ENCODE data around the gene KLHL10. TPM values are rescaled to one million over a fixed set of nuclear protein-coding genes. Genes with fewer than 3 reads are reported as not detected.

The KLHL10 gene
- total and polyA plus RNA-seq, 2 of the 13 experiments (the other 11 are each of a cell fraction or from before 2014, with no cell fraction given) = 0.04 to 0.08 TPM

DNA sequence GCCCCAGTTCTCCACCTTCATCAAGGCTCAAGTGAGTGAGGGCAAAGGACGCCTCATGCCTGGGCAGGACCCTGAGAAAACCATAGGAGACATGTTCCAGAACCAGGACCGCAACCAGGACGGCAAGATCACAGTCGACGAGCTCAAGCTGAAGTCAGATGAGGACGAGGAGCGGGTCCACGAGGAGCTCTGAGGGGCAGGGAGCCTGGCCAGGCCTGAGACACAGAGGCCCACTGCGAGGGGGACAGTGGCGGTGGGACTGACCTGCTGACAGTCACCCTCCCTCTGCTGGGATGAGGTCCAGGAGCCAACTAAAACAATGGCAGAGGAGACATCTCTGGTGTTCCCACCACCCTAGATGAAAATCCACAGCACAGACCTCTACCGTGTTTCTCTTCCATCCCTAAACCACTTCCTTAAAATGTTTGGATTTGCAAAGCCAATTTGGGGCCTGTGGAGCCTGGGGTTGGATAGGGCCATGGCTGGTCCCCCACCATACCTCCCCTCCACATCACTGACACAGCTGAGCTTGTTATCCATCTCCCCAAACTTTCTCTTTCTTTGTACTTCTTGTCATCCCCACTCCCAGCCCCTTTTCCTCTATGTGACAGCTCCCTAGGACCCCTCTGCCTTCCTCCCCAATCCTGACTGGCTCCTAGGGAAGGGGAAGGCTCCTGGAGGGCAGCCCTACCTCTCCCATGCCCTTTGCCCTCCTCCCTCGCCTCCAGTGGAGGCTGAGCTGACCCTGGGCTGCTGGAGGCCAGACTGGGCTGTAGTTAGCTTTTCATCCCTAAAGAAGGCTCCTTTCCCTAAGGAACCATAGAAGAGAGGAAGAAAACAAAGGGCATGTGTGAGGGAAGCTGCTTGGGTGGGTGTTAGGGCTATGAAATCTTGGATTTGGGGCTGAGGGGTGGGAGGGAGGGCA lies 15.1 kb upstream of the KLHL10 start (continued):
- TF ChIP-seq, protein P1, sequence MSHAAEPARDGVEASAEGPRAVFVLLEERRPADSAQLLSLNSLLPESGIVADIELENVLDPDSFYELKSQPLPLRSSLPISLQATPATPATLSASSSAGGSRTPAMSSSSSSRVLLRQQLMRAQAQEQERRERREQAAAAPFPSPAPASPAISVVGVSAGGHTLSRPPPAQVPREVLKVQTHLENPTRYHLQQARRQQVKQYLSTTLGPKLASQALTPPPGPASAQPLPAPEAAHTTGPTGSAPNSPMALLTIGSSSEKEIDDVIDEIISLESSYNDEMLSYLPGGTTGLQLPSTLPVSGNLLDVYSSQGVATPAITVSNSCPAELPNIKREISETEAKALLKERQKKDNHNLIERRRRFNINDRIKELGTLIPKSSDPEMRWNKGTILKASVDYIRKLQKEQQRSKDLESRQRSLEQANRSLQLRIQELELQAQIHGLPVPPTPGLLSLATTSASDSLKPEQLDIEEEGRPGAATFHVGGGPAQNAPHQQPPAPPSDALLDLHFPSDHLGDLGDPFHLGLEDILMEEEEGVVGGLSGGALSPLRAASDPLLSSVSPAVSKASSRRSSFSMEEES (CRISPR knock-in tag; IDR thresholded peaks at IDR 0.05) = no peak
- TF ChIP-seq ZBTB38 (CRISPR knock-in tag; IDR thresholded peaks at IDR 0.05) (peak; percentile 56), SMYD3 (CRISPR knock-in tag; IDR thresholded peaks at IDR 0.05) (no peak), FLYWCH1 (CRISPR knock-in tag; IDR thresholded peaks at IDR 0.05) (no peak), ZNF768 (CRISPR knock-in tag; IDR thresholded peaks at IDR 0.05) (no peak), AGO2 (optimal IDR thresholded peaks at IDR 0.05; ENCODE audit: low read depth, low read length) (peak; percentile 67), FOXA1 (IDR thresholded peaks at IDR 0.05) (no peak), FOXA1 (CRISPR knock-in tag; IDR thresholded peaks at IDR 0.05) (no peak), HOXA9 (CRISPR knock-in tag; IDR thresholded peaks at IDR 0.05; ENCODE audit: borderline replicate concordance) (no peak), ZFYVE20 (CRISPR knock-in tag; IDR thresholded peaks at IDR 0.05; ENCODE audit: borderline replicate concordance, low read depth) (no peak), KDM2A (CRISPR knock-in tag; IDR thresholded peaks at IDR 0.05; ENCODE audit: borderline replicate concordance, low read depth) (peak; percentile 11; the same call in 1 of the 2 replicates), AKAP8 (CRISPR knock-in tag; IDR thresholded peaks at IDR 0.05) (0 out of 2 replicates have a peak, but pooled peaks have one; percentile 71), MED13 (CRISPR knock-in tag; IDR thresholded peaks at IDR 0.05) (no peak), ZSCAN12 (CRISPR knock-in tag; IDR thresholded peaks at IDR 0.05) (no peak), RBM22 (optimal IDR thresholded peaks at IDR 0.05; ENCODE audit: low read length) (peak; percentile 53)
- TF ChIP-seq, protein P2, sequence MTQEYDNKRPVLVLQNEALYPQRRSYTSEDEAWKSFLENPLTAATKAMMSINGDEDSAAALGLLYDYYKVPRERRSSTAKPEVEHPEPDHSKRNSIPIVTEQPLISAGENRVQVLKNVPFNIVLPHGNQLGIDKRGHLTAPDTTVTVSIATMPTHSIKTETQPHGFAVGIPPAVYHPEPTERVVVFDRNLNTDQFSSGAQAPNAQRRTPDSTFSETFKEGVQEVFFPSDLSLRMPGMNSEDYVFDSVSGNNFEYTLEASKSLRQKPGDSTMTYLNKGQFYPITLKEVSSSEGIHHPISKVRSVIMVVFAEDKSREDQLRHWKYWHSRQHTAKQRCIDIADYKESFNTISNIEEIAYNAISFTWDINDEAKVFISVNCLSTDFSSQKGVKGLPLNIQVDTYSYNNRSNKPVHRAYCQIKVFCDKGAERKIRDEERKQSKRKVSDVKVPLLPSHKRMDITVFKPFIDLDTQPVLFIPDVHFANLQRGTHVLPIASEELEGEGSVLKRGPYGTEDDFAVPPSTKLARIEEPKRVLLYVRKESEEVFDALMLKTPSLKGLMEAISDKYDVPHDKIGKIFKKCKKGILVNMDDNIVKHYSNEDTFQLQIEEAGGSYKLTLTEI (CRISPR knock-in tag; conservative IDR thresholded peaks at IDR 0.05) = no peak
- TF ChIP-seq, protein P3, sequence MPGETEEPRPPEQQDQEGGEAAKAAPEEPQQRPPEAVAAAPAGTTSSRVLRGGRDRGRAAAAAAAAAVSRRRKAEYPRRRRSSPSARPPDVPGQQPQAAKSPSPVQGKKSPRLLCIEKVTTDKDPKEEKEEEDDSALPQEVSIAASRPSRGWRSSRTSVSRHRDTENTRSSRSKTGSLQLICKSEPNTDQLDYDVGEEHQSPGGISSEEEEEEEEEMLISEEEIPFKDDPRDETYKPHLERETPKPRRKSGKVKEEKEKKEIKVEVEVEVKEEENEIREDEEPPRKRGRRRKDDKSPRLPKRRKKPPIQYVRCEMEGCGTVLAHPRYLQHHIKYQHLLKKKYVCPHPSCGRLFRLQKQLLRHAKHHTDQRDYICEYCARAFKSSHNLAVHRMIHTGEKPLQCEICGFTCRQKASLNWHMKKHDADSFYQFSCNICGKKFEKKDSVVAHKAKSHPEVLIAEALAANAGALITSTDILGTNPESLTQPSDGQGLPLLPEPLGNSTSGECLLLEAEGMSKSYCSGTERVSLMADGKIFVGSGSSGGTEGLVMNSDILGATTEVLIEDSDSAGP (CRISPR knock-in tag; IDR thresholded peaks at IDR 0.05; ENCODE audit: borderline replicate concordance) = 0 out of 2 replicates have a peak, but pooled peaks have one; percentile 11
- TF ChIP-seq, protein P4, sequence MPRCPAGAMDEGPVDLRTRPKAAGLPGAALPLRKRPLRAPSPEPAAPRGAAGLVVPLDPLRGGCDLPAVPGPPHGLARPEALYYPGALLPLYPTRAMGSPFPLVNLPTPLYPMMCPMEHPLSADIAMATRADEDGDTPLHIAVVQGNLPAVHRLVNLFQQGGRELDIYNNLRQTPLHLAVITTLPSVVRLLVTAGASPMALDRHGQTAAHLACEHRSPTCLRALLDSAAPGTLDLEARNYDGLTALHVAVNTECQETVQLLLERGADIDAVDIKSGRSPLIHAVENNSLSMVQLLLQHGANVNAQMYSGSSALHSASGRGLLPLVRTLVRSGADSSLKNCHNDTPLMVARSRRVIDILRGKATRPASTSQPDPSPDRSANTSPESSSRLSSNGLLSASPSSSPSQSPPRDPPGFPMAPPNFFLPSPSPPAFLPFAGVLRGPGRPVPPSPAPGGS (CRISPR knock-in tag; IDR thresholded peaks at IDR 0.05) = peak; percentile 47; the same call in 1 of the 2 replicates
- TF ChIP-seq, protein P5, sequence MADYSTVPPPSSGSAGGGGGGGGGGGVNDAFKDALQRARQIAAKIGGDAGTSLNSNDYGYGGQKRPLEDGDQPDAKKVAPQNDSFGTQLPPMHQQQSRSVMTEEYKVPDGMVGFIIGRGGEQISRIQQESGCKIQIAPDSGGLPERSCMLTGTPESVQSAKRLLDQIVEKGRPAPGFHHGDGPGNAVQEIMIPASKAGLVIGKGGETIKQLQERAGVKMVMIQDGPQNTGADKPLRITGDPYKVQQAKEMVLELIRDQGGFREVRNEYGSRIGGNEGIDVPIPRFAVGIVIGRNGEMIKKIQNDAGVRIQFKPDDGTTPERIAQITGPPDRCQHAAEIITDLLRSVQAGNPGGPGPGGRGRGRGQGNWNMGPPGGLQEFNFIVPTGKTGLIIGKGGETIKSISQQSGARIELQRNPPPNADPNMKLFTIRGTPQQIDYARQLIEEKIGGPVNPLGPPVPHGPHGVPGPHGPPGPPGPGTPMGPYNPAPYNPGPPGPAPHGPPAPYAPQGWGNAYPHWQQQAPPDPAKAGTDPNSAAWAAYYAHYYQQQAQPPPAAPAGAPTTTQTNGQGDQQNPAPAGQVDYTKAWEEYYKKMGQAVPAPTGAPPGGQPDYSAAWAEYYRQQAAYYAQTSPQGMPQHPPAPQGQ (CRISPR knock-in tag; IDR thresholded peaks at IDR 0.05; ENCODE audit: borderline replicate concordance) = no peak
